HepG2 (cell line): ENCODE data around the gene HSD17B8. TPM values are rescaled to one million over a fixed set of nuclear protein-coding genes. Genes with fewer than 3 reads are reported as not detected.

ENCODE experiments used
- ATAC-seq: fragments of 200-7000 bp; cut with Tn5 transposase; 3 replicates; pipeline ENCODE4 v1.9.1; 2020; ENCODE audit warnings: mild to moderate bottlenecking, moderate library complexity
- BruUV-seq: library from RNA; stranded (reverse); fragments of 400-500 nt; replicated peaks from 2 replicates; lab custom pipeline; 2021; lab: Mats Ljungman, UMichigan
- CTCF ChIA-PET: fragments of 300-600 bp; formaldehyde crosslinking; extraction: SDS; loops from one replicate; lab custom pipeline; 2021; ENCODE audit warnings: low total read pairs, inconsistent platforms, low intra/inter-chr PET ratio; lab: Yijun Ruan, JAX
- POLR2A ChIA-PET: fragments of 350-600 bp; sonication (Branson Sonifier 250); formaldehyde crosslinking; loops from one replicate; lab custom pipeline; 2020; ENCODE audit warnings: antibody characterized with exemption, inconsistent platforms; lab: Yijun Ruan, JAX
- DNase-seq: peaks from one replicate; pipeline ENCODE4 v3.0.0-alpha.2; 2015; ENCODE audit warnings: low spot score
- FAIRE-seq: peaks from 3 replicates; lab custom pipeline; 2011; peaks lifted over from hg19 to GRCh38; lab: Jason Lieb, UNC
- H2AFZ ChIP-seq: one replicate; pipeline ENCODE4 v1.6.1; 2011; ENCODE audit warnings: low read length, inconsistent platforms
- H3K27ac ChIP-seq: fragments of 300-600 bp; 3 replicates; pipeline ENCODE4 v1.8.0; 2011; ENCODE audit warnings: mixed run types, mild to moderate bottlenecking, mixed read lengths, low read length, inconsistent platforms; ENCODE audit not compliant: insufficient read depth; ENCODE audit errors: extremely low read length
- H3K27me3 ChIP-seq, 2 experiments: fragments of 200-600 bp in 1 of 2; 2 replicates in 1 of 2; 3 replicates in 1 of 2; pipeline versions ENCODE4 v1.6.0 to v1.8.0; 2011; ENCODE audit warnings: low read length in 2 of 2, mild to moderate bottlenecking in 2 of 2, moderate library complexity in 2 of 2, inconsistent platforms in 1 of 2; ENCODE audit not compliant: insufficient read depth in 2 of 2, control insufficient read depth in 1 of 2
- H3K36me3 ChIP-seq, 2 experiments: fragments of 200-600 bp in 1 of 2; replicated peaks in 1 of 2; 2 replicates in 1 of 2; 3 replicates in 1 of 2; pipeline versions ENCODE4 v1.5.1 to v1.8.0; 2011; ENCODE audit warnings: low read length in 2 of 2, inconsistent platforms in 1 of 2; ENCODE audit not compliant: insufficient read depth in 2 of 2, control insufficient read depth in 1 of 2
- H3K4me1 ChIP-seq: 2 replicates; pipeline ENCODE4 v1.5.1; 2012; ENCODE audit warnings: low read length, inconsistent platforms; ENCODE audit not compliant: insufficient read depth
- H3K4me2 ChIP-seq: 2 replicates; pipeline ENCODE4 v1.6.0; 2011; ENCODE audit warnings: low read depth, low read length, inconsistent platforms
- H3K4me3 ChIP-seq, 3 experiments: fragments of 200-600 bp in 1 of 3; sonication (generic), shearing (Covaris generic) in 1 of 3; replicated peaks in 1 of 3; 2 replicates each; pipeline ENCODE4 v1.5.1; 2011 to 2016; ENCODE audit warnings: low read length in 3 of 3, inconsistent platforms in 2 of 3, low read depth in 2 of 3, mild to moderate bottlenecking in 2 of 3, control low read depth in 1 of 3, mixed read lengths in 1 of 3; ENCODE audit not compliant: insufficient read depth in 1 of 3
- H3K79me2 ChIP-seq: one replicate; pipeline ENCODE4 v1.6.1; 2011; ENCODE audit warnings: low read length, inconsistent platforms; ENCODE audit not compliant: insufficient read depth
- H3K9ac ChIP-seq: 2 replicates; pipeline ENCODE4 v1.6.0; 2011; ENCODE audit warnings: mild to moderate bottlenecking, low read depth, low read length, inconsistent platforms; ENCODE audit not compliant: insufficient read depth
- H3K9me3 ChIP-seq: 2 replicates; pipeline ENCODE4 v1.5.1; 2012; ENCODE audit warnings: mild to moderate bottlenecking, low read length
- H4K20me1 ChIP-seq: 2 replicates; pipeline ENCODE4 v1.6.0; 2011; ENCODE audit warnings: inconsistent platforms, mild to moderate bottlenecking, low read length, moderate library complexity; ENCODE audit not compliant: insufficient read depth
- AGO1 ChIP-seq: fragments of 200-400 bp; formaldehyde crosslinking; IDR thresholded peaks from 2 replicates; pipeline ENCODE4 v1.6.1; 2017; ENCODE audit warnings: mild to moderate bottlenecking, low read depth, low read length, moderate library complexity; ENCODE audit not compliant: poor library complexity, severe bottlenecking
- ESRRA ChIP-seq: sonication (generic); formaldehyde crosslinking; IDR thresholded peaks from 2 replicates; pipeline ENCODE4 v1.5.1; 2020; ENCODE audit warnings: mild to moderate bottlenecking, low read depth, missing genetic modification reagents
- NFATC3 ChIP-seq: sonication (generic); formaldehyde crosslinking; IDR thresholded peaks from 2 replicates; pipeline ENCODE4 v1.5.1; 2020; ENCODE audit warnings: mild to moderate bottlenecking, missing genetic modification reagents
- ZFYVE20 ChIP-seq: sonication (generic); formaldehyde crosslinking; IDR thresholded peaks from 2 replicates; pipeline ENCODE4 v1.8.0; 2023; ENCODE audit warnings: low read depth, mild to moderate bottlenecking, moderate library complexity, missing genetic modification reagents, borderline replicate concordance
- ZNF180 ChIP-seq: sonication (generic); formaldehyde crosslinking; IDR thresholded peaks from 2 replicates; pipeline ENCODE4 v1.4.0; 2020; ENCODE audit warnings: low read depth, missing genetic modification reagents, borderline replicate concordance
- ZNF224 ChIP-seq: sonication (generic); formaldehyde crosslinking; IDR thresholded peaks from 2 replicates; pipeline ENCODE4 v1.5.0; 2020; ENCODE audit warnings: mild to moderate bottlenecking, missing genetic modification reagents
- ZNF230 ChIP-seq: sonication (generic); formaldehyde crosslinking; IDR thresholded peaks from 2 replicates; pipeline ENCODE4 v1.4.0; 2020; ENCODE audit warnings: mild to moderate bottlenecking, missing genetic modification reagents
- ZNF263 ChIP-seq: sonication (generic); formaldehyde crosslinking; IDR thresholded peaks from 2 replicates; pipeline ENCODE4 v1.4.0; 2020; ENCODE audit warnings: missing genetic modification reagents
- ZNF550 ChIP-seq: sonication (generic); formaldehyde crosslinking; IDR thresholded peaks from 2 replicates; pipeline ENCODE4 v1.4.0; 2020; ENCODE audit warnings: mild to moderate bottlenecking, missing genetic modification reagents, borderline replicate concordance
- ZNF747 ChIP-seq: sonication (generic); formaldehyde crosslinking; IDR thresholded peaks from 2 replicates; pipeline ENCODE4 v1.8.1; 2023; ENCODE audit warnings: missing genetic modification reagents, mild to moderate bottlenecking, borderline replicate concordance
- WGBS: methylation state at CpG from one replicate; pipeline ENCODE4 v1.1.6; 2017; ENCODE audit warnings: low lambda C conversion rate; 5-methylcytosine and 5-hydroxymethylcytosine counted together
- in situ Hi-C: cut with HindIII; loops from 2 replicates; pipeline ENCODE4 v1.10.0; 2017; ENCODE audit warnings: low pct_unique_long_range_greater_than_20kb; ENCODE audit not compliant: extremely low pct_ligation_motif_present
- intact Hi-C: fragments of 100-400 bp; cut with micrococcal nuclease; formaldehyde crosslinking; loops from one replicate; pipeline ENCODE4 v1.10.0; 2022; ENCODE audit not compliant: unreplicated experiment
- polyA plus RNA-seq, 8 experiments: library from polyadenylated mRNA; depleted of rRNA in 3 of 8; stranded (reverse) in 7 of 8; unstranded in 1 of 8; fragments of >200 nt; fragmentation: Illumina TruSeq in 4 of 8; extraction: Trizol in 4 of 8; gene quantifications; 2 replicates each; pipeline versions ENCODE4 v1.2.1 to v1.2.3, GENCODE V29; 2011 to 2016; ENCODE audit warnings: low read depth in 4 of 8, missing spikeins in 1 of 8, mixed read lengths in 1 of 8; ENCODE audit not compliant: insufficient read depth in 1 of 8
- total RNA-seq, 5 experiments: library from RNA; depleted of rRNA; stranded (reverse); fragments of >200 nt; fragmentation: Illumina TruSeq; extraction: Trizol; gene quantifications; 2 replicates each; pipeline ENCODE4 v1.2.3, GENCODE V29; 2016; ENCODE audit warnings: low read depth in 1 of 5
- TF ChIP-seq, protein P1 (sequence below): IDR thresholded peaks from 2 replicates; pipeline ENCODE4 v1.6.1; 2016; ENCODE audit warnings: mild to moderate bottlenecking
- TF ChIP-seq, protein P2 (sequence below): sonication (generic); formaldehyde crosslinking; IDR thresholded peaks from 2 replicates; pipeline ENCODE4 v1.5.1; 2020; ENCODE audit warnings: mild to moderate bottlenecking, missing genetic modification reagents, moderate library complexity
- TF ChIP-seq, protein P3 (sequence below): sonication (generic); formaldehyde crosslinking; IDR thresholded peaks from 2 replicates; pipeline ENCODE4 v1.9.0; 2021; ENCODE audit warnings: missing genetic modification reagents, mild to moderate bottlenecking, borderline replicate concordance

Gene HSD17B8
- total and polyA plus RNA-seq, 2 of the 13 experiments (the other 11 are each of a cell fraction or from before 2014, with no cell fraction given) = 12.6 to 20.1 TPM

DNA sequence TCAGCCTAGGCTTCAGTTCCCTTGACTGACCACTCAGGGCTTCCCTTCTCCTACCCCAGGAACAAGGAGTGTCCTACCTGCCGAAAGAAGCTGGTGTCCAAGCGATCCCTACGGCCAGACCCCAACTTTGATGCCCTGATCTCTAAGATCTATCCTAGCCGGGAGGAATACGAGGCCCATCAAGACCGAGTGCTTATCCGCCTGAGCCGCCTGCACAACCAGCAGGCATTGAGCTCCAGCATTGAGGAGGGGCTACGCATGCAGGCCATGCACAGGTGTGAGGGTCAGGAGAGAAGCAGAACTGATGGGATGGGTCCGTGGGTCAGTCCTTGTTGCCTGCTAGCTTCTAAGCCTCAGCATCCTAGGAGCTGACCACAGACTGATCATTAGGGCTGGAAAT lies 5.4 kb downstream of the HSD17B8 start:
- Histone ChIP-seq H3K4me1 (peaks cover 58% of the 10 kb centered on the region), H3K27ac (no peak overlapping the region), H3K27me3 (peaks cover 1 to 16% of the 10 kb centered on the region in 2 experiments; a peak in 4 of 5 replicates), H2AFZ (no peak overlapping the region), H3K4me3 (no peak overlapping the region), H3K4me2 (no peak overlapping the region), H3K9me3 (no peaks in the 10 kb centered on the region), H3K9ac (no peak overlapping the region), H3K36me3 (peaks cover 2 to 9% of the 10 kb centered on the region in 2 experiments; a peak in 4 of 5 replicates), H3K79me2 (peaks cover 9% of the 10 kb centered on the region), H4K20me1 (no peaks in the 10 kb centered on the region)
- WGBS = 97% methylated on average over 10 of the region's 10 CpGs
- ChIA-PET POLR2A (interaction anchor here (1.5 to 3.2 kb wide), 2 partner anchors 10 to 18 kb away, joined by 5 to 33 read pairs; partner anchors contain the start of gene COL11A2), CTCF (no interaction called here)
- FAIRE-seq = no peak
- intact Hi-C loops (no loop called here), in situ Hi-C loops (loop anchor here (10.0 kb wide), 1 partner anchor 205 kb away; the partner anchor contains the start of genes CUTA and PHF1)
- BruUV-seq = no TSS peak
- ATAC-seq = no peak
- TF ChIP-seq, protein P1, sequence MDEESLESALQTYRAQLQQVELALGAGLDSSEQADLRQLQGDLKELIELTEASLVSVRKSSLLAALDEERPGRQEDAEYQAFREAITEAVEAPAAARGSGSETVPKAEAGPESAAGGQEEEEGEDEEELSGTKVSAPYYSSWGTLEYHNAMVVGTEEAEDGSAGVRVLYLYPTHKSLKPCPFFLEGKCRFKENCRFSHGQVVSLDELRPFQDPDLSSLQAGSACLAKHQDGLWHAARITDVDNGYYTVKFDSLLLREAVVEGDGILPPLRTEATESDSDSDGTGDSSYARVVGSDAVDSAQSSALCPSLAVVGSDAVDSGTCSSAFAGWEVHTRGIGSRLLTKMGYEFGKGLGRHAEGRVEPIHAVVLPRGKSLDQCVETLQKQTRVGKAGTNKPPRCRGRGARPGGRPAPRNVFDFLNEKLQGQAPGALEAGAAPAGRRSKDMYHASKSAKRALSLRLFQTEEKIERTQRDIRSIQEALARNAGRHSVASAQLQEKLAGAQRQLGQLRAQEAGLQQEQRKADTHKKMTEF (CRISPR knock-in tag) = no peak
- TF ChIP-seq ESRRA = no peak
- TF ChIP-seq ZNF747 (CRISPR knock-in tag) = no peak
- TF ChIP-seq ZNF180 (CRISPR knock-in tag) = no peak
- TF ChIP-seq, protein P2, sequence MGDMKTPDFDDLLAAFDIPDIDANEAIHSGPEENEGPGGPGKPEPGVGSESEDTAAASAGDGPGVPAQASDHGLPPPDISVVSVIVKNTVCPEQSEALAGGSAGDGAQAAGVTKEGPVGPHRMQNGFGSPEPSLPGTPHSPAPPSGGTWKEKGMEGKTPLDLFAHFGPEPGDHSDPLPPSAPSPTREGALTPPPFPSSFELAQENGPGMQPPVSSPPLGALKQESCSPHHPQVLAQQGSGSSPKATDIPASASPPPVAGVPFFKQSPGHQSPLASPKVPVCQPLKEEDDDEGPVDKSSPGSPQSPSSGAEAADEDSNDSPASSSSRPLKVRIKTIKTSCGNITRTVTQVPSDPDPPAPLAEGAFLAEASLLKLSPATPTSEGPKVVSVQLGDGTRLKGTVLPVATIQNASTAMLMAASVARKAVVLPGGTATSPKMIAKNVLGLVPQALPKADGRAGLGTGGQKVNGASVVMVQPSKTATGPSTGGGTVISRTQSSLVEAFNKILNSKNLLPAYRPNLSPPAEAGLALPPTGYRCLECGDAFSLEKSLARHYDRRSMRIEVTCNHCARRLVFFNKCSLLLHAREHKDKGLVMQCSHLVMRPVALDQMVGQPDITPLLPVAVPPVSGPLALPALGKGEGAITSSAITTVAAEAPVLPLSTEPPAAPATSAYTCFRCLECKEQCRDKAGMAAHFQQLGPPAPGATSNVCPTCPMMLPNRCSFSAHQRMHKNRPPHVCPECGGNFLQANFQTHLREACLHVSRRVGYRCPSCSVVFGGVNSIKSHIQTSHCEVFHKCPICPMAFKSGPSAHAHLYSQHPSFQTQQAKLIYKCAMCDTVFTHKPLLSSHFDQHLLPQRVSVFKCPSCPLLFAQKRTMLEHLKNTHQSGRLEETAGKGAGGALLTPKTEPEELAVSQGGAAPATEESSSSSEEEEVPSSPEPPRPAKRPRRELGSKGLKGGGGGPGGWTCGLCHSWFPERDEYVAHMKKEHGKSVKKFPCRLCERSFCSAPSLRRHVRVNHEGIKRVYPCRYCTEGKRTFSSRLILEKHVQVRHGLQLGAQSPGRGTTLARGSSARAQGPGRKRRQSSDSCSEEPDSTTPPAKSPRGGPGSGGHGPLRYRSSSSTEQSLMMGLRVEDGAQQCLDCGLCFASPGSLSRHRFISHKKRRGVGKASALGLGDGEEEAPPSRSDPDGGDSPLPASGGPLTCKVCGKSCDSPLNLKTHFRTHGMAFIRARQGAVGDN (CRISPR knock-in tag) = no peak
- TF ChIP-seq ZFYVE20 (CRISPR knock-in tag) = no peak
- TF ChIP-seq, protein P3, sequence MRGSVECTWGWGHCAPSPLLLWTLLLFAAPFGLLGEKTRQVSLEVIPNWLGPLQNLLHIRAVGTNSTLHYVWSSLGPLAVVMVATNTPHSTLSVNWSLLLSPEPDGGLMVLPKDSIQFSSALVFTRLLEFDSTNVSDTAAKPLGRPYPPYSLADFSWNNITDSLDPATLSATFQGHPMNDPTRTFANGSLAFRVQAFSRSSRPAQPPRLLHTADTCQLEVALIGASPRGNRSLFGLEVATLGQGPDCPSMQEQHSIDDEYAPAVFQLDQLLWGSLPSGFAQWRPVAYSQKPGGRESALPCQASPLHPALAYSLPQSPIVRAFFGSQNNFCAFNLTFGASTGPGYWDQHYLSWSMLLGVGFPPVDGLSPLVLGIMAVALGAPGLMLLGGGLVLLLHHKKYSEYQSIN (CRISPR knock-in tag) = no peak
- no peak for TF ChIP-seq ZNF263 (CRISPR knock-in tag)
- no peak for TF ChIP-seq NFATC3
- no peak for TF ChIP-seq ZNF224 (CRISPR knock-in tag)
- TF ChIP-seq ZNF230 (CRISPR knock-in tag) = no peak
- TF ChIP-seq AGO1 = no peak
- no peak for TF ChIP-seq ZNF550 (CRISPR knock-in tag)
- no peak for DNase-seq
